Dedifferentiated amniotic fluid mesenchymal stem cell (primary cell): ENCODE data around the gene ANKRD13A.
A peak's percentile ranks its signal among the peaks of the same experiment; 100 is the strongest.
"Not testable (repeated sequence)": the region's sequence is repeated elsewhere in the genome, so short reads cannot be mapped to it uniquely, and the experiment has no call there.

ENCODE experiments used
- DNase-seq: peaks from one replicate; pipeline ENCODE4 v3.0.0-alpha.2; 2016; ENCODE audit errors: extremely low spot score

ANKRD13A gene

DNA sequence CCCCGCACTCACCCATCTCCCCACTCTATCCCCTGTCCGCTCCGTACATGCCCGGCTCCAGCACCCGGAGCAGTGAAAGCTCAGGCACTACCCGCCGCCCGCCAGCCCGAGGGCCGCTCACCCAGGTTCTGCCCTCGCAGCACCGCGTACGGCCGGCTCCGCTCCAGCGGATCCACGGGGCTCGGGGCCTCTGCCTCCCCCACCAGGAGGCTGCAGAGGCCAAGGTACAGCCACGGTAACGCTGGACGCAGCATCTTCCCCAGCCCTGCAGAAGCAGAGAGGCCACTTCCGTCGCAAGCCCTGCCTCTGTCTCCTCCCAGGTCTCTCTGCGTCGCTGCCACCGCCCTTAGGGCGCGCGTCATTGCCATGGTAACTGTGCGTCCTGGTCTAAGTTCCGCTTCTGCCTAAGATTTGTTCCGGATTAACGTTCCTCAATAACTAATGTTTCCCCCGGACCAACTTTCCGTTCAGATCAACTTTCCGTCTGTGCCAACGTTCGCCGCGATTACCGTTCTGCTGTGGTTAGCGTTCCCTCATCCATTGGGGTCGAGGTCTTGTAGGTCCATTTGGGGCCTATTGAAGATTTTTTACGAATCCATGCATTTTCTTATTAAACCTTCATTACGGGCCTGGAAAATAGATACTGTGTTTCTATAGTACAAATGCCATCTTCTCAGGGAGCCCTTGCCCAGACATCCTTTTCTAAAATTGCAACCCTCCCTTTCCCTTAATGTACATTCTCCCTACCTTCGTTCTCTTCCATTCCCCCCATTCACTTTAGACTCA, 49.2 kb downstream of the ANKRD13A start, which contains the start of gene C12orf76:
Gene C12orf76, minus strand, starts transcription at position 281 of the 786 bp plus-strand sequence. Its CDS starts 27 bp downstream, at position 254.
- DNase-seq, result peak; percentile 95

GRCh38 chr12:110049034-110049433, 49.8 kb downstream of the ANKRD13A start:
- not testable (repeated sequence) for DNase-seq

DNA sequence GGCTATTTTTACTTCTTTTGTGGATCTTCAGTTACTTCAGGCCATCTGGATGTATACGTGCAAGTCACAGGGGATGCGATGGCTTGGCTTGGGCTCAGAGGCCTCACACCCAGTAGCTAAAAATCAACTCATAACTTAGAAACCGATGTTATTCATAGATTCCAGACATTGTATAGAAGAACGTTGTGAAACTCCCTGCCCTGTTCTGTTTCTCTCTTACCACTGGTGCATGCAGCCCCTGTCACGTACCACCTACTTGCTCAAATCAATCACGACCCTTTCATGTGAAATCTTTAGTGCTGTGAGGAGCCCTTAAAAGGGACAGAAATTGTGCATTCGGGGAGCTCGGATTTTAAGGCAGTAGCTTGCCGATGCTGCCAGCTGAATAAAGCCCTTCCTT, 50.4 kb downstream of the ANKRD13A start:
- not testable (repeated sequence) for DNase-seq

GRCh38 chr12:110050927-110051326, 51.7 kb downstream of the ANKRD13A start:
- DNase-seq, result no peak

GRCh38 chr12:110055375-110056352, 56.4 kb downstream of the ANKRD13A start:
- peak; percentile 19 for DNase-seq

DNA sequence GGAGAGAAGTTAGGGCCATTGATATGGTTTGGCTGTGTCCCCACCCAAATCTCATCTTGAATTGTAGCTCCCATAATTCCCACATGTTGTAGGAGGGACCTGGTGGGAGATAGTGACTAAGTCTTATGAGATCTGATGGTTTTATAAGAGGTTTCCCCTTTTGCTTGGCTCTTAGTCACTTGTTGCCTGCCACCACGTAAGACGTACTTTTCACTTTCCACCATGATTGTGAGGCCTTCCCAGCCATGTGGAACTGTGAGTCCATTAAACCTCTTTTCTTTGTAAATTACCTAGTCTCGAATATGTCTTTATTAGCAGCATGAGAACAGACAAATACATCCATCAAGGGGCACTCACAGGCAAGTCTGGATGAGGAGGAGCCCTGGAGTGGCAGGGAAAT, 57.4 kb downstream of the ANKRD13A start:
- DNase-seq, result not testable (repeated sequence)

DNA sequence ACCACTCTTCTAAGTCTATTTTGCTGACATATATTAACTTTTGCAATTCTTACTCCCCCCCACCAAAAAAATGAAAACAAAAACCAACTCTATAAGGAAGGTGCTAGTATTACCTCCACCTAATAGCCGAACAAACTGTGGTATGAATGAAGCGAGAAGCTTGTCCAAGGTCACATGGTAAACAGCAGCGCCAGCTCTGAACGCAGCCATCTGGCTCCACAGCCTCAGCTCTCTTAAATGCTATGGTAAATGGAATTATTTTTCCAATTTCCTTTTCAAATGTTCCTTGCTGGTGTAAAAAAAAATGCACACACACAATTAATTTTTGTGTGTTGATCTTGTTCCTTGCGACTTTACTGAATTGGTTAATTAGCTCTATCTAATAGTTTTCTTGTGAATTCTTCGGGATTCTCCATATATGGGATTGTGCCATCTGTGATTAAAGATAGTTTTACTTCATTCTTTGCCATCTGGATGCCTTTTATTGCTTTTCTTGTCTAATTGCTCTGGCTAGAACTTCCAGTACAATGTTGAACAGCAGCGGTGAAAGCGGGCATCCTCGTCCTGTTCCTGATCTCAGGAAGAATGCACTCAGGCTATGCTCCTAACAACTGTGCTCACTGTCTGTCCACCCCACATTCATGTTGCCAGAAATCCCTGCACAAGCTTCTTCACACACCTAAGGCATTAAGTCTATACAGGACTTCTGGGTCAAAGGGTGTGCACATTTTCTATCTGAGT, 59.8 kb downstream of the ANKRD13A start:
- no peak for DNase-seq

- no peak for DNase-seq
Observed at GRCh38 chr12:110059651-110060000, 60.4 kb downstream of the ANKRD13A start.

DNA sequence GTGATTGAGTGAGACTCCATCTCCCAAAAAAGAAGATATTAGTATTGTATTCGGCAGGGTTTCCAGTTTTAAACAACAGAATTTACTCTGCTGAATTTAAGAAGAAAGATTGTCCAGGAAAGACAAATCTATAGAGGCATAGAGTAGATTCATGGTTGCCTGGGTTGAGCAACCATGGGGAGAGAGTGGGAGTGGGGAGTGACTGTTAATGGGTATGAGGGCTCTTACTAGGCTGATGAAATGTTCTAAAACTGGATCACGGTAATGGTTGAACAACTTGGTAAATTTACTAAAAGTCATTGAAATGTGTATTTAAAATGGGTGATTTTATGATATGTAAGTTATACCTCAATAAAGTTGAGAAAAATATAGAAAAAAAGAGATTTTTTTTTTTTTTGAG, 63.0 kb downstream of the ANKRD13A start:
- DNase-seq, result no peak

DNA sequence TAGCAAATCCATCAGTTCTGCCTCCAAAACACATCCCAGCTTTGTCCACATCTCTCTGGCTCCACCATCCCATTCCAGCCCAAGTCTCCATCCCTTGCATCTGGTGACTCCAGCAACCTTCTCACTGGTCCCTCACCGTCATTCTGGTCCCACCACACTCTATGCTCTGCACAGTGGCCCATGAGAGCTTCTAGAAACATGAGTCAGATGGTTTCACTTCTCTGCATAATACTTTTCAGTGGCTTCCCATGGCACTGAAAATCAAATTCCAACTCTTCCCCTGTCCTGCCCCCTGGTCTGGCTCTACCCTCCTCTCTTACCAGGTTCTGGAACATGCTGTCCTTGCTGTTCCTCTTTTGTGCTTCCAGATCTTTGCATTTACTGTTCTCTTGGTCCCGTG, 66.3 kb downstream of the ANKRD13A start:
- DNase-seq, result no peak

- DNase-seq, result no peak
Observed at GRCh38 chr12:110067531-110067930, 68.3 kb downstream of the ANKRD13A start.

DNA sequence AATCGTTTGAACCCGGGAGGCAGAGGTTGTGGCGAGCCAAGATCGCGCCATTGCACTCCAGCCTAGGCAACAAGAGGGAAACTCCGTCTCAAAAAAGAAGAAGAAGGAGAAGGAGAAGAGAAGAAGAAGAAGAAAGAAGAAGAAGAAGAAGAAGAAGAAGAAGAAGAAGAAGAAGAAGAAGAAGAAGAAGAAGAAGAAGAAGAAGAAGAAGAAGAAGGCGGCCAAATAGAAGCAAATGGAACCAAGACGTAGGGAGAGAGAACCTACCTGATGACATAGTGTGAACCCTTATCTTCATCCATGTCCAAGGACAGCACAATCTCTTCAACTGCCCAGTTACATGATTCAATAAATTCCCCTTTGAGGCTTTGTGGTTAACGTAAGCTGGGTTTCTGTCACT, 68.9 kb downstream of the ANKRD13A start:
- DNase-seq, result not testable (repeated sequence)

GRCh38 chr12:110068654-110069053, 69.4 kb downstream of the ANKRD13A start:
- DNase-seq, result no peak

GRCh38 chr12:110071504-110071903, 72.3 kb downstream of the ANKRD13A start:
- DNase-seq, result no peak

- DNase-seq, result no peak
Observed at GRCh38 chr12:110071967-110072366, 72.7 kb downstream of the ANKRD13A start.

- DNase-seq, result not testable (repeated sequence)
Observed at GRCh38 chr12:110072636-110073035, 73.4 kb downstream of the ANKRD13A start.

- DNase-seq, result no peak
Observed at GRCh38 chr12:110073049-110073831, 74.0 kb downstream of the ANKRD13A start.

DNA sequence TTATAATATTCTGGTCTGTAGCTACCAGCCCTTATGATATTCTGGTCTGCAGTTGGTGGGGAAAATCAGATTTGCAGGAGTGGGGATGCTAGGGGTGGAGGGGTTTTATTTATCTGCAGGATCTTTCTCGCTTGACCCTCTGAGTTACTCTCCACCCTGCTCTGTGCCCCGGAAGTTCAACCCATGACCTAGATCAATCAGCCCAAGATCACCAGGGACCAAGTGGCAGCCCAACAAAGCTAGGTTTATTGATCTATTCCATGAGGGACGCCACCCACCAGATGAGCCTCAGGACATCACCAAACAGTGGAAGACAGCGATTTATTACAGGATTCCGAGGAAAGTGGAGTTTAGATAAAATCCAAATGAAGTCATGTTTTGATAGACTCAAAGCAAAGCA, 74.9 kb downstream of the ANKRD13A start:
- DNase-seq, result no peak

DNA sequence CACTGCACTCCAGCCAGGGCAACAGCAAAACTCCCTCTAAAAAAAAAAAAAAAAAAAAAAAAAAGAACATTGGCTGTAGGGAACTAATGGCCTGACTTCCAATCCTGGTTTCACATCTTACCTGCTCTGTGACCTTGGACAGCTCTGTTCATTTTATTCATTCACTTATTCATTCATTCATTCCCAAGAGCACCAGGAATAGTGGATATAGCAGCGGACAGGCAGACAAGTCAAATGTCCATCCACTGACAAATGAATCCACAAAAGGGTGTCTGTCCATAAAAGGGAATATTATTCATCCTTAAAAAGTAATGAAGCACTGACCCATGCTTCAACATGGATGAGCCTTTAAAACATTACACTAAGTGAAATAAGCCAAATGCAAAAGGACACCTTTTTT, 76.7 kb downstream of the ANKRD13A start:
- DNase-seq, result no peak

GRCh38 chr12:110077800-110078199, 78.6 kb downstream of the ANKRD13A start:
- DNase-seq, result no peak
